ENCODE measurements around the gene ZNF558. TPM values are rescaled to one million over a fixed set of nuclear protein-coding genes. Genes with fewer than 3 reads are reported as not detected.
"Not testable (repeated sequence)": the region's sequence is repeated elsewhere in the genome, so short reads cannot be mapped to it uniquely, and the experiment has no call there.

The ZNF558 gene

DNA sequence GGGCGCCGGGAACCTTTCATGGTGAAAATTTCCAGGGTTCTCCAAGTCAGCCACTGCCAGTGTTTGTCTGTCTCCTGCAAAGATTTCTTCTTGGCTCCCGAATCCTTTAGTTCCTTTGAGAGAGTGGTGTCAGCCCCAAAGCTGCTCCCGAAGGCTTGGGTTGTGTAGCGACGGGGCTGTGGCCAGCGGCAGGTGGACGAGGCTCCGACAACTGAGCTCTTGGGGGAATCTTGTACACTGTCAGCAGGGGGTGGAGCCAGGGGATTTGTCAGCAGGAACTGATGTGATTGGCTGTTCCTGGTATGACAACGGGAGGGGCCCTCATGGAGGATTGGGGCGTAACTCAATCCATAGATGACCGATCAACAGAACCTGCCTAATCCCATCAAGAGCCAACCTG lies 58.5 kb downstream of the ZNF558 start:
- not testable (repeated sequence) for H3K79me1 ChIP-seq (ENCODE audit: low read length)

DNA sequence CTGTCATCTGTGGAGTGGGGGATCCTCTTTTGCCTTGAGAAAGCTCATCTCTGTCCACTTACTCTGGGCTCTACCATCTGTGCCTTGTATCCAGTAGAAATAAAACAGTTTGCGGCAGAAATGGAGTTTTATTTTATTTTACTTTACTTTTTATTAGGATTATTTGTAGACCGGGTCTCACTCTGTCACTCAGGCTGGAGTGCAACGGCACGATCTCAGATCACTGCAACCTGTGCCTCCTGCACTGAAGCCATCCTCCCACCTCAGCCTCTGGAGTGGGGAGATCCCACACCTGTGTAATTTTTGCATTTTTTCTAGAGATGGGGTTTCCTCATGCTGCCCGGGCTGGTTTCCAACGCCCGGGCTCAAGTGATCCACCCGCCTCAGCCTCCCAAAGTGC lies 62.8 kb downstream of the ZNF558 start:
- DNase-seq; H2BK15ac ChIP-seq (replicated peaks; ENCODE audit: low read depth); H2AK5ac ChIP-seq (ENCODE audit: low read length); H4K5ac ChIP-seq (ENCODE audit: low read length); H3K4me1 ChIP-seq (ENCODE audit: control insufficient read depth, low read depth, low read length); H3K56ac ChIP-seq (ENCODE audit: low read length); H3K27ac ChIP-seq (ENCODE audit: low read depth, low read length); H3K27me3 ChIP-seq (ENCODE audit: insufficient read depth, low read length, poor library complexity); H3K4me2 ChIP-seq (ENCODE audit: low read length); H3K18ac ChIP-seq (ENCODE audit: low read length); H3K79me2 ChIP-seq (ENCODE audit: control insufficient read depth, insufficient read depth, low read length); H3K36me3 ChIP-seq (ENCODE audit: control insufficient read depth, insufficient read depth, low read length); H2BK5ac ChIP-seq (ENCODE audit: low read length); H3K23ac ChIP-seq (ENCODE audit: low read length); H3K4me3 ChIP-seq (ENCODE audit: low read length); H3K9ac ChIP-seq (ENCODE audit: low read length); H3K79me1 ChIP-seq (ENCODE audit: low read length); H4K8ac ChIP-seq (ENCODE audit: low read depth, low read length); H2BK120ac ChIP-seq (ENCODE audit: low read depth, low read length); H3K4ac ChIP-seq (ENCODE audit: low read depth, low read length): not testable (repeated sequence)
- WGBS (ENCODE audit: extremely low coverage, insufficient coverage, low lambda C conversion rate), result no CpG with 5 or more reads among the region's 8 CpGs

More for the DNA sequence above, 58.5 kb downstream of the ZNF558 start:
- H3K23ac ChIP-seq (ENCODE audit: low read length); H3K18ac ChIP-seq (ENCODE audit: low read length); H3K4me1 ChIP-seq (ENCODE audit: control insufficient read depth, low read depth, low read length); H4K8ac ChIP-seq (ENCODE audit: low read depth, low read length); H3K27ac ChIP-seq (ENCODE audit: low read depth, low read length); H3K4ac ChIP-seq (ENCODE audit: low read depth, low read length); H2BK15ac ChIP-seq (replicated peaks; ENCODE audit: low read depth); H3K56ac ChIP-seq (ENCODE audit: low read length); H3K36me3 ChIP-seq (ENCODE audit: control insufficient read depth, insufficient read depth, low read length); H3K9ac ChIP-seq (ENCODE audit: low read length); H2AK5ac ChIP-seq (ENCODE audit: low read length); H3K27me3 ChIP-seq (ENCODE audit: insufficient read depth, low read length, poor library complexity); H2BK5ac ChIP-seq (ENCODE audit: low read length); DNase-seq; H3K79me2 ChIP-seq (ENCODE audit: control insufficient read depth, insufficient read depth, low read length); H4K5ac ChIP-seq (ENCODE audit: low read length); H3K4me3 ChIP-seq (ENCODE audit: low read length); H2BK120ac ChIP-seq (ENCODE audit: low read depth, low read length); H3K4me2 ChIP-seq (ENCODE audit: low read length): not testable (repeated sequence)
- WGBS (ENCODE audit: extremely low coverage, insufficient coverage, low lambda C conversion rate), result no CpG with 5 or more reads among the region's 12 CpGs

DNA sequence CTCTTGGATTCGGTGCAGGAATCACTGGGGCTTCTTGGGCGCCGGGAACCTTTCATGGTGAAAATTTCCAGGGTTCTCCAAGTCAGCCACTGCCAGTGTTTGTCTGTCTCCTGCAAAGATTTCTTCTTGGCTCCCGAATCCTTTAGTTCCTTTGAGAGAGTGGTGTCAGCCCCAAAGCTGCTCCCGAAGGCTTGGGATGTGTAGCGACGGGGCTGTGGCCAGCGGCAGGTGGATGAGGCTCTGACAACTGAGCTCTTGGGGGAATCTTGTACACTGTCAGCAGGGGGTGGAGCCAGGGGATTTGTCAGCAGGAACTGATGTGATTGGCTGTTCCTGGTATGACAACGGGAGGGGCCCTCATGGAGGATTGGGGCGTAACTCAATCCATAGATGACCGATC lies 64.8 kb downstream of the ZNF558 start:
- not testable (repeated sequence) for H3K27me3 ChIP-seq (ENCODE audit: insufficient read depth, low read length, poor library complexity); H3K18ac ChIP-seq (ENCODE audit: low read length); DNase-seq; H4K5ac ChIP-seq (ENCODE audit: low read length); H3K27ac ChIP-seq (ENCODE audit: low read depth, low read length); H4K8ac ChIP-seq (ENCODE audit: low read depth, low read length); H3K56ac ChIP-seq (ENCODE audit: low read length); H3K4me1 ChIP-seq (ENCODE audit: control insufficient read depth, low read depth, low read length); H3K36me3 ChIP-seq (ENCODE audit: control insufficient read depth, insufficient read depth, low read length); H3K79me2 ChIP-seq (ENCODE audit: control insufficient read depth, insufficient read depth, low read length); H3K23ac ChIP-seq (ENCODE audit: low read length); H3K4me2 ChIP-seq (ENCODE audit: low read length); H2BK120ac ChIP-seq (ENCODE audit: low read depth, low read length); H3K79me1 ChIP-seq (ENCODE audit: low read length); H2BK5ac ChIP-seq (ENCODE audit: low read length); H3K4ac ChIP-seq (ENCODE audit: low read depth, low read length); H2AK5ac ChIP-seq (ENCODE audit: low read length); H3K4me3 ChIP-seq (ENCODE audit: low read length); H2BK15ac ChIP-seq (replicated peaks; ENCODE audit: low read depth); H3K9ac ChIP-seq (ENCODE audit: low read length)
- no CpG with 5 or more reads among the region's 11 CpGs for WGBS (ENCODE audit: extremely low coverage, insufficient coverage, low lambda C conversion rate)

Small RNA genes lying within 50 kb of the gene (small RNA-seq; reads per million reads assigned to genes)
- not detected for gene AC012616.1 (ENCODE audit: insufficient read depth)
